Uterus (tissue), 2 donors: ENCODE results near the gene WDR72.

ENCODE experiments used
- POLR2A ChIP-seq, 2 donors: fragments of 450-650 bp; IDR thresholded peaks; one replicate each; pipeline ENCODE4 v1.6.1; 2016; ENCODE audit warnings: antibody characterized with exemption in 2 of 2, mild to moderate bottlenecking in 1 of 2, moderate library complexity in 1 of 2
- TF ChIP-seq, protein P1 (sequence below), 4 experiments: fragments of 200-600 bp in 2 of 4; fragments of 450-650 bp in 2 of 4; sonication (generic) in 2 of 4; IDR thresholded peaks; one replicate each; pipeline ENCODE4 v1.5.1; 2016 to 2019; ENCODE audit warnings: antibody characterized with exemption in 4 of 4, mild to moderate bottlenecking in 2 of 4, moderate library complexity in 1 of 4

DNA sequence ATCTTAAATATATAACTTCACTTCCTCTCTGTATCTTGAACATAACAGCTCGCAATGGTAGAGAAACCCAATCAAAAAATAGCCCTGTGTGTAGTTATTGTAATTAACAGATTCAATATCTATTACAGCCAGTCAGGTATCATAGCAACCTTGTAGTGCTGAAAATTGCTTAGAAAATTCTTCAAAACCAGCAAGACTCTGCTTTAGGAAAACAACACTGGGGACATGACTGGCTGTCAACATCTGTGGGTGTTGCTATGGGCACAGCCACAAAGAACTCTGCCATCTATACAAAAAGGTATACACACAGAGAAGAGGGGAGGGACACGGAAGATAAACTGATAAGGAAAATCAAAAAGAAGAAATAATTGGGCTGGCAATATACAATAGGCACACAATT, 101.2 kb downstream of the WDR72 start:
- TF ChIP-seq POLR2A (IDR thresholded peaks at IDR 0.05) = no peak
- TF ChIP-seq, protein P1, sequence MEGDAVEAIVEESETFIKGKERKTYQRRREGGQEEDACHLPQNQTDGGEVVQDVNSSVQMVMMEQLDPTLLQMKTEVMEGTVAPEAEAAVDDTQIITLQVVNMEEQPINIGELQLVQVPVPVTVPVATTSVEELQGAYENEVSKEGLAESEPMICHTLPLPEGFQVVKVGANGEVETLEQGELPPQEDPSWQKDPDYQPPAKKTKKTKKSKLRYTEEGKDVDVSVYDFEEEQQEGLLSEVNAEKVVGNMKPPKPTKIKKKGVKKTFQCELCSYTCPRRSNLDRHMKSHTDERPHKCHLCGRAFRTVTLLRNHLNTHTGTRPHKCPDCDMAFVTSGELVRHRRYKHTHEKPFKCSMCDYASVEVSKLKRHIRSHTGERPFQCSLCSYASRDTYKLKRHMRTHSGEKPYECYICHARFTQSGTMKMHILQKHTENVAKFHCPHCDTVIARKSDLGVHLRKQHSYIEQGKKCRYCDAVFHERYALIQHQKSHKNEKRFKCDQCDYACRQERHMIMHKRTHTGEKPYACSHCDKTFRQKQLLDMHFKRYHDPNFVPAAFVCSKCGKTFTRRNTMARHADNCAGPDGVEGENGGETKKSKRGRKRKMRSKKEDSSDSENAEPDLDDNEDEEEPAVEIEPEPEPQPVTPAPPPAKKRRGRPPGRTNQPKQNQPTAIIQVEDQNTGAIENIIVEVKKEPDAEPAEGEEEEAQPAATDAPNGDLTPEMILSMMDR (IDR thresholded peaks at IDR 0.05) = no peak
